Upper lobe of left lung (tissue), 6 donors: ENCODE measurements around the gene SLC2A3. TPM values are rescaled to one million over a fixed set of nuclear protein-coding genes. Genes with fewer than 3 reads are reported as not detected.
"Not testable (repeated sequence)": the region's sequence is repeated elsewhere in the genome, so short reads cannot be mapped to it uniquely, and the experiment has no call there.

Source experiments
- ATAC-seq, 2 donors: fragments of 200-7000 bp; cut with Tn5 transposase; one replicate each; pipeline ENCODE4 v1.9.1; 2022; ENCODE audit warnings: mild to moderate bottlenecking in 2 of 2, moderate library complexity in 2 of 2; ENCODE audit not compliant: low FRiP score in 2 of 2
- DNase-seq, 2 donors: peaks; one replicate each; pipeline ENCODE4 v3.0.0-alpha.2; 2019 to 2020
- H3K27ac ChIP-seq, 4 donors: fragments of 200-600 bp; sonication (generic); one replicate each; pipeline ENCODE4 v1.5.1; 2016 to 2019
- H3K27me3 ChIP-seq, 4 donors: fragments of 200-600 bp; sonication (generic); one replicate each; pipeline ENCODE4 v1.5.1; 2017 to 2019
- H3K36me3 ChIP-seq, 4 donors: fragments of 200-600 bp; sonication (generic); one replicate each; pipeline ENCODE4 v1.5.1; 2016 to 2019
- H3K4me1 ChIP-seq, 4 donors: fragments of 200-600 bp; sonication (generic); one replicate each; pipeline ENCODE4 v1.5.1; 2018 to 2019
- H3K4me3 ChIP-seq, 4 donors: fragments of 200-600 bp; sonication (generic); one replicate each; pipeline ENCODE4 v1.5.1; 2017 to 2019; ENCODE audit warnings: mild to moderate bottlenecking in 2 of 4, moderate library complexity in 1 of 4
- H3K9me3 ChIP-seq, 4 donors: fragments of 200-600 bp; sonication (generic); one replicate each; pipeline ENCODE4 v1.5.1; 2018 to 2019
- CTCF ChIP-seq, 6 experiments: fragments of 450-650 bp in 4 of 6; fragments of 200-600 bp in 2 of 6; sonication (generic) in 2 of 6; IDR thresholded peaks; one replicate each; pipeline ENCODE4 v1.5.1; 2016 to 2019; ENCODE audit warnings: antibody characterized with exemption in 6 of 6
- EP300 ChIP-seq, 4 donors: sonication (generic); formaldehyde crosslinking; IDR thresholded peaks; one replicate each; pipeline ENCODE4 v1.5.1; 2017; ENCODE audit warnings: antibody characterized with exemption in 4 of 4, control low read depth in 2 of 4
- POLR2A ChIP-seq, 4 donors: fragments of 450-650 bp; IDR thresholded peaks; one replicate each; pipeline ENCODE4 v1.5.1; 2016 to 2017; ENCODE audit warnings: antibody characterized with exemption in 4 of 4, mild to moderate bottlenecking in 2 of 4
- POLR2AphosphoS5 ChIP-seq, 2 donors: sonication (generic); formaldehyde crosslinking; IDR thresholded peaks; one replicate each; pipeline ENCODE4 v1.5.1; 2017; ENCODE audit warnings: antibody characterized with exemption in 2 of 2
- WGBS, 2 donors: methylation state at CpG; one replicate each; pipeline ENCODE4 v1.1.5; 2017 to 2018; 5-methylcytosine and 5-hydroxymethylcytosine counted together
- total RNA-seq, 6 donors: library from RNA; depleted of rRNA in 4 of 6; stranded (reverse); fragments of >200 nt in 4 of 6; gene quantifications; one replicate each; pipeline versions ENCODE4 v1.1.0 to v1.2.1, GENCODE V29; 2016 to 2021
- donor health status: DM: no; HTN: no; CAD: no; lungs with moderate emphysema.
- donor health status: DM: no; HTN: yes; CAD: no; lungs with severe emphysema.

SLC2A3 gene
- total RNA-seq, 6 donors from 2014 or later: 43.0 to 148 (median 63.4) TPM

DNA sequence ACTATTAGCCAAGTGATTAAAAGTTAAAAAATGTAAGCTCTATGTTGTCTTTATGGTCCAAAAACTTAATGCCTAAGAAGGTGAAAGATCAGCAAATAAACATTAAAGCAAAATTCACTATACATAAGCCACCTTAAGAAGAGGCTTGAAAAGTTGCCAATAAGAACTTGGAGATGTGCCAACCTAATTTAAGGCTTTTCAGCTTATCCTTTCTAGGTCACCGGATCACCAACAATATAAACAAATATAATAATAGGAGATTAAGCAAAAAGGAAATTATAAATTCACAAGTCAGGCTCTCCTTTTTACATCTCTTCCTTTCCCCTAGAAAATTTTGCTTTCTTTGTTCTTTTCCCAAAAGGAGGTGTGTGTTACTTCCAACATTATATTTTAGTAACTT lies 30.9 kb downstream of the SLC2A3 start:
- Histone ChIP-seq H3K4me1 (peaks cover 0 to 3% (median 0%) of the 10 kb centered on the region in 4 donors), H3K9me3 (no peaks in the 10 kb centered on the region), H3K27me3 (no peaks in the 10 kb centered on the region), H3K27ac (no peak overlapping the region), H3K4me3 (no peak overlapping the region), H3K36me3 (no peaks in the 10 kb centered on the region)
- no peak for DNase-seq
- no peak for ATAC-seq
- 4 to 16% methylated on average over 1 of the region's 1 CpG for WGBS, 2 donors
- TF ChIP-seq POLR2AphosphoS5 (IDR thresholded peaks at IDR 0.05) (no peak), CTCF (IDR thresholded peaks at IDR 0.05) (no peak), POLR2A (IDR thresholded peaks at IDR 0.05) (no peak), EP300 (IDR thresholded peaks at IDR 0.05) (no peak)

DNA sequence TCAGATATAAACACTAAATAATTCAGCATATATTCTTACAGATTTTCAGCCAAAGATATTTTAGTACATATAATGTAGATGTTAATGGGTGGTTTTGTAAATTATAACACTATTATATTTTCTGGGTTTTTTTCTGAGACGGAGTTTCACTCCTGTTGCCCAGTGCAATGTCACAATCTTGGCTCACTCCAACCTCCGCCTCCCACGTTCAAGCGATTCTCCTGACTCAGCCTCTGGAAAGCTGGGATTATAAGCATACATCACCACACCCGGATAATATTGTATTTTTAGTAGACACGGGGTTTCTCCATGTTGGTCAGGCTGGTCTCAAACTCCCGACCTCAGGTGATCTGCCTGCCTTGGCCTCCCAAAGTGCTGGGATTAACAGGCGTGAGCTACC lies 33.6 kb downstream of the SLC2A3 start:
- H3K4me3 ChIP-seq, H3K27me3 ChIP-seq, H3K27ac ChIP-seq, H3K4me1 ChIP-seq, H3K9me3 ChIP-seq, H3K36me3 ChIP-seq, DNase-seq, ATAC-seq: not testable (repeated sequence)
- WGBS, 2 donors: 91 to 95% methylated on average over 8 of the region's 8 CpGs

DNA sequence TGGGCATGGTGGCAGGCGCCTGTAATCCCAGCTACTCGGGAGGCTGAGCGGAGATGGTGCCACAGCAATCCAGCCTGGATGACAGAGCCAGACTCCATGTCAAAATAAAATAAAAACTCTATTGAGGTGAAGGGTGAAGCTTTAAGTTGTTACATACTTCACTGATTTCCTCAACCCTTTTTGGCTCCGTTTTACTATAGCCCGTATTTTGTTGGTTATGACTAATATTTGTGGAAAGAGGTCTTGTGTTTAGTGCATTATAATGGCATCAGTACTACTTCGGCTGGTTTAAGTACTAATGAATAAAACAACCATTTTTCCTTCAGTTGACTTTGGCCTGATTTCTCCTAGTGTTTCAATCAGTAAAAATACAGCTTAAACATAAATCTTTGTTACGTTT lies 36.2 kb downstream of the SLC2A3 start:
- H3K4me1 ChIP-seq: no peaks in the 10 kb centered on the region
- H3K27ac ChIP-seq: no peak overlapping the region
- H3K36me3 ChIP-seq: no peaks in the 10 kb centered on the region
- ATAC-seq: no peak
- no peak overlapping the region for H3K4me3 ChIP-seq
- TF ChIP-seq POLR2A (IDR thresholded peaks at IDR 0.05) (no peak), EP300 (IDR thresholded peaks at IDR 0.05) (no peak), CTCF (IDR thresholded peaks at IDR 0.05) (no peak), POLR2AphosphoS5 (IDR thresholded peaks at IDR 0.05) (no peak)
- no peak for DNase-seq
- WGBS, 2 donors: 86 to 88% methylated on average over 7 of the region's 7 CpGs
- H3K27me3 ChIP-seq: no peaks in the 10 kb centered on the region
- H3K9me3 ChIP-seq: no peaks in the 10 kb centered on the region

- 87 to 89% methylated on average over 4 of the region's 4 CpGs for WGBS, 2 donors
- not testable (repeated sequence) for H3K36me3 ChIP-seq, H3K9me3 ChIP-seq, H3K27me3 ChIP-seq, H3K4me3 ChIP-seq, ATAC-seq, H3K27ac ChIP-seq, H3K4me1 ChIP-seq, DNase-seq
Measured at GRCh38 chr12:7896726-7897125, 39.3 kb downstream of the SLC2A3 start.

DNA sequence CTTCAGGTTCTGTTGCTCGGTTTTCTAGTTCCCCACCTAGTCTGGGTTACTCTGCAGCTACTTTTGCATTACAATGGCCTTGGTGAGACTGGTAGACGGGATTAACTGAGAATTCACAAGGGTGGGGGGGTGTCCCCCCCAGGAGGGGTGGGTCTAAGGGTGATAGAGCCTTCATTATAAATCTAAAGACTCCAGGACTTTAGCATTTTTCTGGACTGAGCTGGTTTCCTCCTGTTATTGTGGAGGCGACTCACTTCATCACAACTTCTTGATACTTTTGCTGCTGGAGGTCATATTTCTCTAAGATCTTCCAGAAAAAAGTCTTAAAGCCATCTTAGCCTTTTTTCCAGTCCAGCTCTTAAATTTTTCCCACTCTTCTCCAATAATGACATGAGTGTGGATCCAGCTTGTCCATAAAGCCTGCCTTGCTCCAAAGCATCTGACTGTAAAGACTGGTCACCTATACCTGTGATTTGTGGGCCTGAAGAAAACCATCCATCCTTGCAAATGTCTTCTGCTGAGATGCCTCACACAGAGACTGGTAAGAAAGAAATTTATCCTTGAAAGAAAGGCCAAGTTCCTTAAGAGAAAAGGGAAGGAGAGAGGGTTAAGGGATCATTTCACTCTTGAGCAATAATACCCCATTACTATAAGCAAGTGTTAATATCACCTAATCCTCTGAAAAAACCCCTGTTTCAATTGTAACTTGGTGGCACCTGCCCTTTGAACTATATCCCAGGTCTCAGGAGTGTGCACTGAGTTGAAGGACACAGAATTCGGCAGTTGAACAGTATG lies 43.6 kb downstream of the SLC2A3 start:
- no peaks in the 10 kb centered on the region for H3K27me3 ChIP-seq
- DNase-seq: no peak
- H3K9me3 ChIP-seq: no peaks in the 10 kb centered on the region
- WGBS, 2 donors: 93 to 96% methylated on average over 4 of the region's 4 CpGs
- H3K36me3 ChIP-seq: no peaks in the 10 kb centered on the region
- H3K4me3 ChIP-seq: no peak overlapping the region
- no peak overlapping the region for H3K27ac ChIP-seq
- peaks cover 0 to 10% (median 5%) of the 10 kb centered on the region in 4 donors for H3K4me1 ChIP-seq
- TF ChIP-seq POLR2A (IDR thresholded peaks at IDR 0.05): no peak
- TF ChIP-seq EP300 (IDR thresholded peaks at IDR 0.05): no peak
- no peak for TF ChIP-seq CTCF (IDR thresholded peaks at IDR 0.05)
- no peak for TF ChIP-seq POLR2AphosphoS5 (IDR thresholded peaks at IDR 0.05)
- ATAC-seq: no peak

DNA sequence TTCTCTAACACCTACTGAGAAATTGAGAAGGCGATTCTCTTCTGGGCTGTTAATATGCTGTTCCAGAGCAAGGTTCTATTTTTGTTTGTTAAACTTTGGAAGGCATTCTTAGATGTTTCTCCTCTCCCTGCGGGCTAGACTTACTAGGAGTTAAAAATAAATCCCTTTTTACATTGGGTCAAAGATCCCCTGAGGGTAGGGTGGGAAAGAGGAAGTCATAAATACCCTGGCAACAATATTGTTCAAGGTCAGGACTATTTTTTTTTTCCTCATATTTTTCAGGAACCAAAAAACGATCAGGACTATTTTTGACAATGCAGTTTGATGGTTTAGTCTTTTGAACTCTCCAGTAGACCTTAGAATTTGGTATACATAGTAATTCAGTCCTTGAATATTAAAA lies 51.3 kb downstream of the SLC2A3 start:
- TF ChIP-seq POLR2A (IDR thresholded peaks at IDR 0.05): no peak
- TF ChIP-seq CTCF (IDR thresholded peaks at IDR 0.05): no peak
- TF ChIP-seq POLR2AphosphoS5 (IDR thresholded peaks at IDR 0.05): no peak
- no peak for TF ChIP-seq EP300 (IDR thresholded peaks at IDR 0.05)

GRCh38 chr12:7881736-7882120 lies 54.3 kb downstream of the SLC2A3 start:
- not testable (repeated sequence) for DNase-seq, H3K4me1 ChIP-seq, ATAC-seq, H3K27me3 ChIP-seq, H3K4me3 ChIP-seq, H3K9me3 ChIP-seq, H3K36me3 ChIP-seq, H3K27ac ChIP-seq
- WGBS, 2 donors: 87 to 88% methylated on average over 3 to 4 of the region's 4 CpGs

More for the DNA sequence above, 51.3 kb downstream of the SLC2A3 start:
- 27 to 32% methylated on average over 3 of the region's 3 CpGs for WGBS, 2 donors
- no peaks in the 10 kb centered on the region for H3K4me1 ChIP-seq
- H3K9me3 ChIP-seq: no peaks in the 10 kb centered on the region
- no peak overlapping the region for H3K27ac ChIP-seq
- ATAC-seq (no peak), DNase-seq (no peak)
- no peak overlapping the region for H3K4me3 ChIP-seq
- H3K27me3 ChIP-seq: no peaks in the 10 kb centered on the region
- H3K36me3 ChIP-seq: no peaks in the 10 kb centered on the region

- peak in 1 of 2 donors; percentile 72 for DNase-seq
- H3K27me3 ChIP-seq, ATAC-seq, H3K4me1 ChIP-seq, H3K4me3 ChIP-seq, H3K9me3 ChIP-seq, H3K36me3 ChIP-seq, H3K27ac ChIP-seq: not testable (repeated sequence)
- WGBS, 2 donors: 89 to 91% methylated on average over 29 to 34 of the region's 52 CpGs
Measured at GRCh38 chr12:7880952-7881735, 54.8 kb downstream of the SLC2A3 start.
